Measurements from ENCODE around the gene ATP1A2. TPM values are rescaled to one million over a fixed set of nuclear protein-coding genes. Genes with fewer than 3 reads are reported as not detected.
"Not testable (repeated sequence)": the region's sequence is repeated elsewhere in the genome, so short reads cannot be mapped to it uniquely, and the experiment has no call there.

The ATP1A2 gene
- total RNA-seq, 1 experiment from 2014 or later: 0.07 TPM

GRCh38 chr1:160122978-160123495 is 7.5 kb downstream of the ATP1A2 start:
- no peak for DNase-seq (ENCODE audit: extremely low read depth, low read depth)

- DNase-seq (ENCODE audit: extremely low read depth, low read depth): no peak
These were observed 8.2 kb downstream of the ATP1A2 start for GRCh38 chr1:160123726-160124125.

GRCh38 chr1:160124705-160125478 is 9.3 kb downstream of the ATP1A2 start:
- peak; percentile 91 for DNase-seq (ENCODE audit: extremely low read depth, low read depth)

- no peak for DNase-seq (ENCODE audit: extremely low read depth, low read depth)
These were observed 10.2 kb downstream of the ATP1A2 start for GRCh38 chr1:160125746-160126145.

DNA sequence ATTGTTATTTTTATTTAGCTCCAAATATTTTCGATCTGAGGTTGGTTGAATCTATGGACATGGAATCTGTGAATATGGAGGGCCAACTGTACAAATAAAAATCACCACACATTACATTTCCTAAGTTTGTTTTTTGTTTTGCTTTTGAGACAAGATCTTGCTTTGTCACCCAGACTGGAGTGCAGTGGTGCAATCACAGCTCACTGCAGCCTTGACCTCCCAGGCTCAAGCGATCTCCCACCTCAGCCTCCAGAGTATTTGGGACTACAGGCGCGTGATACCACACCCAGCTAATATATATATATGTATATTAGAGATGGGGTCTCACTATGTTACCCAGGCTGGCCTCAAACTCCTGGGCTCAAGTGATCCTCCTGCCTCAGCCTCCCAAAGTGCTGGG is 10.8 kb downstream of the ATP1A2 start:
- DNase-seq (ENCODE audit: extremely low read depth, low read depth): not testable (repeated sequence)

- DNase-seq (ENCODE audit: extremely low read depth, low read depth): no peak
These were observed 11.8 kb downstream of the ATP1A2 start for GRCh38 chr1:160127381-160127780.

- DNase-seq (ENCODE audit: extremely low read depth, low read depth): no peak
These were observed 12.4 kb downstream of the ATP1A2 start for GRCh38 chr1:160127865-160128523.

GRCh38 chr1:160128636-160129035 is 13.1 kb downstream of the ATP1A2 start:
- DNase-seq (ENCODE audit: extremely low read depth, low read depth): no peak

GRCh38 chr1:160129046-160129445 is 13.5 kb downstream of the ATP1A2 start:
- no peak for DNase-seq (ENCODE audit: extremely low read depth, low read depth)

DNA sequence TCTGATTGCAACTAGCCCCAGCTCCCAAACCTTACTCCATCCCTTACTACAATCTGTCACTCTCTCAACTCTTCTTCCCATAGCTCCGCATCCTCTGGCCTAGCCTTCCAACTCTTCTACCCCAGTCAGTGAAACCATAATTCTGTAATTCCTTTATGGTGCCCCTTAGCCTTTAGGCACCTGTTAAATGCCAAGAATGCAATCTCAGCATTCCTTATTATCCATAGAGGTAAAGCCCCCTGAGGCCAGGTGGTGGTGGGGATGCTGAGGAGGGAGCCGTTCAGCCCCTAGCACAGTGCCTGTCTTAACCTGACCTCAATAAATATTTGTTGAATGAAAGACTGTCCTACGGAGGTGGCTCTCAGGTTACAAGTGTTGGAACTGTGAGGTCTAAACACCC is 14.0 kb downstream of the ATP1A2 start:
- DNase-seq (ENCODE audit: extremely low read depth, low read depth): no peak

- no peak for DNase-seq (ENCODE audit: extremely low read depth, low read depth)
These were observed 14.4 kb downstream of the ATP1A2 start for GRCh38 chr1:160129966-160130365.

DNA sequence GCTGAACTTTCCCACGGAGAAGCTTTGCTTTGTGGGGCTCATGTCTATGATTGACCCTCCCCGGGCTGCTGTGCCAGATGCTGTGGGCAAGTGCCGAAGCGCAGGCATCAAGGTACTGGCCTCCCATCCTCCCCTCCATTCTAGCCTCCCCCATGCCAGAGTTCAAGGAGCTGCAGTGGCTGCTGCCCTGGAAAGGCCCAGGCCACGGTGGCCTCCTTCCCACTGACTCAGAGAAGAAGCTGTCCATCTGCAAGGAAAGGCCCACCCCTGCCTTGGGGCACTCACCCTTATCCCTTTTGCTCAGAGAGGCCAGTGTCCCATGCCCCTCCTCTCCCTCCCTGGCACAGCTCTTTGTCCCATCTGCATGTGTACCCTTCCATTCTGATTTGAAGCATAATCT is 14.9 kb downstream of the ATP1A2 start:
- no peak for DNase-seq (ENCODE audit: extremely low read depth, low read depth)

- DNase-seq (ENCODE audit: extremely low read depth, low read depth): no peak
These were observed 15.4 kb downstream of the ATP1A2 start for GRCh38 chr1:160130939-160131338.

- DNase-seq (ENCODE audit: extremely low read depth, low read depth): no peak
These were observed 16.4 kb downstream of the ATP1A2 start for GRCh38 chr1:160131803-160132565.

- DNase-seq (ENCODE audit: extremely low read depth, low read depth): no peak
These were observed 18.6 kb downstream of the ATP1A2 start for GRCh38 chr1:160133990-160134770.

- no peak for DNase-seq (ENCODE audit: extremely low read depth, low read depth)
These were observed 19.4 kb downstream of the ATP1A2 start for GRCh38 chr1:160134791-160135572.

DNA sequence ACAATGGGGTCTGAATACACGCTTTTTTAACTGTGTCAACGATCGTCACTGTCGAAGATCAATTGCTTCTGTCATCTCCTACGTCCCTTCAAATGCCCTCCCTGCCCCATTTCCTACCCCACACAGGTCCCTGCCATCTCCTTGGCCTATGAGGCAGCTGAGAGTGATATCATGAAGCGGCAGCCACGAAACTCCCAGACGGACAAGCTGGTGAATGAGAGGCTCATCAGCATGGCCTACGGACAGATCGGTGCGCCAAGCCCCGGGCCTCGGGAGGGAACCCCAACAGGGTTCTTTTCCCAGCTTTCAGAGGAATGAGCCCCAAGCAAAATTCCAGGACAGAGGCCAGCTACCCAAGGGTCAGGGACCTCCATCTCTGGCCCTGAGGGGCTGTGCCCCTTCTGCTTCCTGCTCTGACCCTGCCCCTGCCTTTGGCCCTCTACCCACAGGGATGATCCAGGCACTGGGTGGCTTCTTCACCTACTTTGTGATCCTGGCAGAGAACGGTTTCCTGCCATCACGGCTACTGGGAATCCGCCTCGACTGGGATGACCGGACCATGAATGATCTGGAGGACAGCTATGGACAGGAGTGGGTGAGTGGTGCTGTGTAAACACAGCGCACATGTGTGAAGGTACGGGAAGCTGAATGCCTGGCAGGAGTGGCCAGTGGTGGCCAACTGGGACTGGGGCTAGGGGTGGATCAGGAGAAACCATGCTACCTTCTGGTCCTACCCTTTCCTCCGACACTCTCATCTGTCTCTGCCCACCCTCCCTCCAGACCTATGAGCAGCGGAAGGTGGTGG is 20.8 kb downstream of the ATP1A2 start:
- DNase-seq (ENCODE audit: extremely low read depth, low read depth): no peak

GRCh38 chr1:160136926-160137200 is 21.3 kb downstream of the ATP1A2 start:
- DNase-seq (ENCODE audit: extremely low read depth, low read depth): no peak

- no peak for DNase-seq (ENCODE audit: extremely low read depth, low read depth)
These were observed 21.8 kb downstream of the ATP1A2 start for GRCh38 chr1:160137216-160137862.

All from NCI-H460 (cell line).